Hepatocyte (in vitro differentiated cells): Measurements from ENCODE around the gene ACO2. TPM values are rescaled to one million over a fixed set of nuclear protein-coding genes. Genes with fewer than 3 reads are reported as not detected.

Experiments used
- DNase-seq: peaks from one replicate; pipeline ENCODE4 v3.0.0-alpha.2; 2016; ENCODE audit warnings: low spot score
- H2AFZ ChIP-seq: fragments of 200-600 bp; sonication (generic); 2 replicates; pipeline ENCODE4 v1.6.0; 2016; ENCODE audit warnings: antibody characterized with exemption, mild to moderate bottlenecking
- H3K27ac ChIP-seq: fragments of 200-600 bp; sonication (generic); 2 replicates; pipeline ENCODE4 v1.5.1; 2016; ENCODE audit warnings: mild to moderate bottlenecking
- H3K27me3 ChIP-seq: fragments of 200-600 bp; sonication (generic); 2 replicates; pipeline ENCODE4 v1.6.1; 2016
- H3K36me3 ChIP-seq: fragments of 200-600 bp; sonication (generic); replicated peaks from 2 replicates; pipeline ENCODE4 v1.5.1; 2016; ENCODE audit warnings: low read depth; ENCODE audit not compliant: insufficient read depth
- H3K4me1 ChIP-seq: fragments of 200-600 bp; sonication (generic); 2 replicates; pipeline ENCODE4 v1.5.1; 2016; ENCODE audit warnings: mild to moderate bottlenecking, moderate library complexity; ENCODE audit not compliant: insufficient read depth
- H3K4me2 ChIP-seq: fragments of 200-600 bp; sonication (generic); 2 replicates; pipeline ENCODE4 v1.6.0; 2016
- H3K4me3 ChIP-seq: fragments of 200-600 bp; sonication (generic); 2 replicates; pipeline ENCODE4 v1.5.1; 2016; ENCODE audit warnings: mild to moderate bottlenecking
- H3K79me2 ChIP-seq: fragments of 200-600 bp; sonication (generic); 2 replicates; pipeline ENCODE4 v1.6.0; 2017; ENCODE audit warnings: mild to moderate bottlenecking
- H3K9me2 ChIP-seq: fragments of 200-600 bp; sonication (generic); replicated peaks from 2 replicates; pipeline ENCODE4 v1.6.0; 2017; ENCODE audit warnings: mild to moderate bottlenecking; ENCODE audit not compliant: insufficient read depth
- H3K9me3 ChIP-seq: fragments of 200-600 bp; sonication (generic); 2 replicates; pipeline ENCODE4 v1.5.1; 2016; ENCODE audit warnings: low read depth, mild to moderate bottlenecking
- H4K20me1 ChIP-seq: fragments of 200-600 bp; sonication (generic); 2 replicates; pipeline ENCODE4 v1.6.0; 2016; ENCODE audit warnings: mild to moderate bottlenecking; ENCODE audit not compliant: insufficient read depth, poor library complexity, severe bottlenecking
- CTCF ChIP-seq: fragments of 200-600 bp; sonication (generic); IDR thresholded peaks from 2 replicates; pipeline ENCODE4 v1.5.1; 2016; ENCODE audit warnings: antibody characterized with exemption, mild to moderate bottlenecking; ENCODE audit not compliant: poor library complexity
- EZH2 ChIP-seq: fragments of 200-600 bp; sonication (generic); IDR thresholded peaks from 2 replicates; pipeline ENCODE4 v1.6.1; 2016; ENCODE audit warnings: antibody characterized with exemption, mild to moderate bottlenecking, borderline replicate concordance
- EZH2phosphoT487 ChIP-seq: fragments of 200-600 bp; sonication (generic); IDR thresholded peaks from one replicate; pipeline ENCODE4 v1.6.1; 2018; ENCODE audit warnings: antibody characterized with exemption, mild to moderate bottlenecking, low read depth, moderate library complexity; ENCODE audit not compliant: unreplicated experiment, severe bottlenecking
- WGBS: methylation state at CpG from one replicate; pipeline ENCODE4 v1.1.6; 2016; ENCODE audit warnings: low lambda C conversion rate; ENCODE audit errors: missing lambda C conversion rate; 5-methylcytosine and 5-hydroxymethylcytosine counted together
- polyA plus RNA-seq: library from polyadenylated mRNA; unstranded; fragments of >200 nt; fragmentation: Nextera tagmentation; extraction: Ambion mirVana; gene quantifications from 2 replicates; pipeline ENCODE4 v1.2.1, GENCODE V29; 2016
- total RNA-seq: library from RNA; depleted of rRNA; stranded (reverse); fragments of >200 nt; gene quantifications from 2 replicates; pipeline ENCODE4 v1.2.3, GENCODE V29; 2014

The ACO2 gene
- total and polyA plus RNA-seq, 2 experiments from 2014 or later, result 129 to 196 TPM

GRCh38 chr22:41479671-41480396 is 10.9 kb downstream of the ACO2 start:
- no peaks in the 10 kb centered on the region for H3K36me3 ChIP-seq
- TF ChIP-seq CTCF (no peak), EZH2phosphoT487 (no peak), EZH2 (no peak)
- peak; percentile 33 for DNase-seq
- no peak overlapping the region for H2AFZ ChIP-seq
- peak overlapping the region; percentile 78 for H3K27ac ChIP-seq
- H3K4me3 ChIP-seq, result no peak overlapping the region
- H3K27me3 ChIP-seq, result no peaks in the 10 kb centered on the region
- H4K20me1 ChIP-seq, result peaks cover 54% of the 10 kb centered on the region
- no peaks in the 10 kb centered on the region for H3K9me2 ChIP-seq
- H3K9me3 ChIP-seq, result no peaks in the 10 kb centered on the region
- peaks cover 34% of the 10 kb centered on the region for H3K4me1 ChIP-seq
- WGBS, result 82% methylated on average over 6 of the region's 6 CpGs
- H3K79me2 ChIP-seq, result peaks cover 99% of the 10 kb centered on the region
- H3K4me2 ChIP-seq, result peak overlapping the region; percentile 42

GRCh38 chr22:41480397-41480735 is 11.4 kb downstream of the ACO2 start:
- H4K20me1 ChIP-seq, result peaks cover 58% of the 10 kb centered on the region
- no peaks in the 10 kb centered on the region for H3K36me3 ChIP-seq
- H3K9me3 ChIP-seq, result no peaks in the 10 kb centered on the region
- TF ChIP-seq EZH2phosphoT487 (no peak), EZH2 (no peak), CTCF (no peak)
- peak overlapping the region; percentile 78 for H3K27ac ChIP-seq
- peak overlapping the region; percentile 42 for H3K4me2 ChIP-seq
- no peaks in the 10 kb centered on the region for H3K27me3 ChIP-seq
- peak; percentile 68 for DNase-seq
- no peak overlapping the region for H3K4me3 ChIP-seq
- H3K9me2 ChIP-seq, result no peaks in the 10 kb centered on the region
- peaks cover 100% of the 10 kb centered on the region for H3K79me2 ChIP-seq
- no peak overlapping the region for H2AFZ ChIP-seq
- peaks cover 31% of the 10 kb centered on the region for H3K4me1 ChIP-seq
- 56% methylated on average over 7 of the region's 7 CpGs for WGBS

- H3K36me3 ChIP-seq, result no peaks in the 10 kb centered on the region
- no peaks in the 10 kb centered on the region for H3K9me2 ChIP-seq
- H3K79me2 ChIP-seq, result peaks cover 100% of the 10 kb centered on the region
- no peak for DNase-seq
- TF ChIP-seq EZH2phosphoT487 (no peak), CTCF (no peak), EZH2 (no peak)
- H3K4me1 ChIP-seq, result peaks cover 25% of the 10 kb centered on the region
- WGBS, result 96% methylated on average over 15 of the region's 15 CpGs
- H3K4me2 ChIP-seq, result no peak overlapping the region
- H3K9me3 ChIP-seq, result no peaks in the 10 kb centered on the region
- no peak overlapping the region for H3K4me3 ChIP-seq
- H4K20me1 ChIP-seq, result peaks cover 63% of the 10 kb centered on the region
- peak overlapping the region; percentile 78 for H3K27ac ChIP-seq
- H3K27me3 ChIP-seq, result no peaks in the 10 kb centered on the region
- no peak overlapping the region for H2AFZ ChIP-seq
These were observed 12.4 kb downstream of the ACO2 start for GRCh38 chr22:41481131-41481830.
